Bone marrow (tissue), 2 donors: Measurements from ENCODE around the gene ALCAM.
"Not testable (repeated sequence)": the region's sequence is repeated elsewhere in the genome, so short reads cannot be mapped to it uniquely, and the experiment has no call there.

ENCODE experiments used
- DNase-seq, 2 donors: peaks; one replicate each; lab custom pipeline; 2025; lab: John Stamatoyannopoulos, UW

The ALCAM gene

GRCh38 chr3:105594219-105594618 is 227.5 kb downstream of the ALCAM start:
- no peak for DNase-seq

- DNase-seq = no peak
These were observed 231.5 kb downstream of the ALCAM start for GRCh38 chr3:105598042-105598796.

- DNase-seq = no peak
These were observed 232.6 kb downstream of the ALCAM start for GRCh38 chr3:105599350-105599749.

GRCh38 chr3:105601756-105602155 is 235.0 kb downstream of the ALCAM start:
- DNase-seq = not testable (repeated sequence)

GRCh38 chr3:105602286-105602685 is 235.6 kb downstream of the ALCAM start:
- not testable (repeated sequence) for DNase-seq

GRCh38 chr3:105603516-105603915 is 236.8 kb downstream of the ALCAM start:
- DNase-seq = not testable (repeated sequence)

- no peak for DNase-seq
These were observed 239.3 kb downstream of the ALCAM start for GRCh38 chr3:105606016-105606415.

DNA sequence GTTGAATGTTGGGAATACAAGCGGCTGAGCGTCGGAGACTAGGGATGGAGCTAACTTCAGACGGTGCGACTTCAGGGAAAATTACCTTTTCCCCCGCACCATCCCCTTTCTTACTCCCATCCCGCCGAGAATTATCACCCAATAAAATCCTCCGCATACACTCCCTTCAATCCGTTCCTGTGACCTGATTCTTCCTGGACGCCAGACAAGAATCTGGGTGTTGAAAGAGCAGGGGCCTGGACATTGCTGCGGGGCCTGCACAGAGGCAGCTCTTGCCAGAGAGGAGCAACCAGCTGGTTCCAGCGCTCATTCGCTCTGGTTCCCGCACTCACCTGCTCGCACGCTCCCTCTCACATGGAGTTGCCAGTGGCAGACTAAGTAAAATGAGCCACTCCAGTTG is 241.9 kb downstream of the ALCAM start:
- no peak for DNase-seq

DNA sequence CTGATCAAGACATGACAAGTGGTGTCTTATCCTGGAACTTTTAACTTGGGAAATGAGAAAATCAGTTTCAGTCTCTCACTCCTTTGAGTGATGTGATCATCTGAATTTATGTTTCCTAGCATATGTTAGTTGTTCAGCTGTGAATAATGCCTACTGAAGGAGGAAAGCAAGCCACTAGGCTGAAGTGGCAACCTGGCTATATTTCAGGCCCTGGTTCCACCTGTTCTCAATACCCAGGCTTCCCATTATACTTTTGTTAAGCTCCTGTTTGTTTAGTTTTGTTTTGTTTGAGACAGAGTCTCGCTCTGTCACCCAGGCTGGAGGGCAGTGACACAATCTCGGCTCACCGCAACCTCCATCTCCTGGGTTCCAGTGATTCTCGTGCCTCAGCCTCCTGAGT is 243.8 kb downstream of the ALCAM start:
- DNase-seq = no peak

DNA sequence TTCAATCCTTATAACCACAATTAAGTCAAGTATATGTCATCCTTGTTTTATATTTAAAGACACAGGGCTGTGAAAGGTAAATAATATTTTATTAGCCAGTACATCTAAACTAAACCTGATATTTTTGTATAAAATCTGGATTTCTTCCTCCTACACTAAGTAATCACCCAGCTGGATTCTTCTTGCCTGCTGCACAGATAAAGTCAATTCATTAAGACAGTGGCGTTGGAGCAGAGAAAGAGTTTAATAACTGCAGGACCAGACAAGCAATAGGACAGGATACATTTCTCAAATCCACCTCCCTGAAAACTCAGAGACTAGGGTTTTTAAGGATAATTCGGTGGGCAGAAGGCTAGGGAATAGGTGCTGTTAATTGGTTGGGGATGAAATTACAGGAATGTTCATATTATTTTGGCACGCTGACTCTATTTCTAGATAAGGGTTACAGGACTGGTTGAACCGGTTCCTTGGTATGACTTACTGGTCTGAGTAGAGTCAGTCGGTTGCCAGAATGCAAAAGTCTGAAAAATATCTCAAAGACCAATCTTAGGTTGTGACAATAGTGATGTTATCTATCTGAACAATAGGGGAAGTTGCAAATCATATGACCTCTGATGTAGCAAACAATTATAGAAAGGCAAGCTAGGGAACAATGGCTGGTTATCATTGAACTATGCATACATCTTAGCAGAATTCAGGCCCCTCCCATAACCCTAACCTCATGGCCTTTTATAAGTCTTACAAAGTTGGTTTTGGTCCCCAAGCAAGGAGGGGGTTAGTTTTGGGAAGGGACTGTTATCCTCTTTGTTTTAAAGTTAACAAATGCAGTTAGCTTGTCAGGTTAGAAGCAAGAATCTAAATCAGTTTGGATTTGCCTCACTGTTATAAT is 244.8 kb downstream of the ALCAM start:
- no peak for DNase-seq

DNA sequence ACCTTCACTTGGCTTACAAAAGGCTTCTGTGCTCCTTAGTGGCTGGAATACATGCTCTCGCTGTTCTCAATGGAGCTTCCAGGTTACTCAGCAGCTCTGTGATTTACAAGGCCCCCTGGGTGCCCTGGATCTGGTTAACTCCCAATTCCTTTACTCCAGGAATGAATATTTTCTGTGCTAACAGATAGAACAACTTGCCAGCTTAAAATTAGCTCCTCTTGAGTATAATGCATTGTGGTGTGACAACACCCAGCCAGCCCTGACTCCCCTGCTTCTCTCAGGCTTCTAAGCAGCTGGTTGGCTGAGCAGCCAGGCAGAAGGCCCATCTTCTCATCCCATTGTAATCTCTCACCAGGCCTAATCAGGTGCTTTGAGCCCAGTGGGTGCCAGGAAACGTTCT is 246.4 kb downstream of the ALCAM start:
- no peak for DNase-seq

- no peak for DNase-seq
These were observed 247.8 kb downstream of the ALCAM start for GRCh38 chr3:105614288-105615030.

DNA sequence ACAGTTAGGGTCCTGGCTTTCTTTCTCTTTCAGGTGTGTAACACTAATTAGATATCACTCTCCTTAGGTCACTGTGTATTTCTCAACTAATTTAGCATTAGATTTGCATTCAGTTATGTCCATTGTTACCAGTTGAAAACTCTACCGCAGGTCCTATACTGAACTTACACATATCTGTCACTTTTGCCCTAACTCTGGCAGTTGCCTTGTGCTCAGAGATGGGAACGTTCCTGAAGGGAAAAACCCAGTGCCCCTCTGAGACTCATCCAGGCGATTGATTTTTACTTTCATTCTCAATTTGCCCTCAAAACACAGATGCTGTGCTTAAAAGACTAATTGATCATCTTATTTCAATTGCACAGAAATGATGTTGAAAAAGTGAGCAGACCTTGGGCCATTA is 249.1 kb downstream of the ALCAM start:
- no peak for DNase-seq

- DNase-seq = no peak
These were observed 249.8 kb downstream of the ALCAM start for GRCh38 chr3:105616374-105617121.

DNA sequence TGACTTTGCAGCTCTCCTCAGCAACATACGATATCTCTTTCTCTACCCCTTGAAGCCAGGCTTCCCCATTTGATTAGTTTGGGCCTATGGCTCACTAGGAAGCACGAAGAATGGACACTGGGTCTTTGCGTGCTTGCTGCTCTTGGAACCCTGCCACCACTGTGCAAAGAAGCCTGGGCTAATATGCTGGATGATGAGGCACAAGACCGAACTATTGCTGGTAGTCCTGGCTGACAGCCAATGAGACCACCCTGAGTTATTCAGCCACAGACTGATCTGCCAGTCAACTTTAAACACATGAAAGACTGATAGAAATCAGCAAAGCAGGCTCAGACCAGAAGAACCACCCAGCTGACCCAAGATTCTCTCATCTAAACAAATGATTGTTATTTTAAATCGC is 251.8 kb downstream of the ALCAM start:
- no peak for DNase-seq

- no peak for DNase-seq
These were observed 252.9 kb downstream of the ALCAM start for GRCh38 chr3:105619651-105620050.

GRCh38 chr3:105620236-105620635 is 253.5 kb downstream of the ALCAM start:
- no peak for DNase-seq

GRCh38 chr3:105622169-105622568 is 255.5 kb downstream of the ALCAM start:
- no peak for DNase-seq
